ENCODE data around the gene AKAP12. TPM values are rescaled to one million over a fixed set of nuclear protein-coding genes. Genes with fewer than 3 reads are reported as not detected.
"Not testable (repeated sequence)": the region's sequence is repeated elsewhere in the genome, so short reads cannot be mapped to it uniquely, and the experiment has no call there.

AKAP12 gene
- total RNA-seq, 1 donor from 2014 or later = 5.0 TPM

GRCh38 chr6:151380848-151381205 lies 141.1 kb downstream of the AKAP12 start:
- TF ChIP-seq CTCF (IDR thresholded peaks at IDR 0.05; ENCODE audit: insufficient read depth, low read length, severe bottlenecking) = no peak
- Histone ChIP-seq H3K4me3 (ENCODE audit: low read depth, low read length) (no peak overlapping the region), H3K27me3 (ENCODE audit: control insufficient read depth, insufficient read depth, low read length) (no peaks in the 10 kb centered on the region), H3K36me3 (ENCODE audit: control insufficient read depth, insufficient read depth, low read length) (peaks cover 2% of the 10 kb centered on the region)
- DNase-seq (ENCODE audit: low read depth) (no peak), FAIRE-seq (no peak)

GRCh38 chr6:151381722-151382121 lies 142.0 kb downstream of the AKAP12 start:
- DNase-seq (ENCODE audit: low read depth) (no peak), FAIRE-seq (no peak)
- H3K4me3 ChIP-seq (ENCODE audit: low read depth, low read length) = no peak overlapping the region
- H3K36me3 ChIP-seq (ENCODE audit: control insufficient read depth, insufficient read depth, low read length) = peaks cover 2% of the 10 kb centered on the region
- no peak for TF ChIP-seq CTCF (IDR thresholded peaks at IDR 0.05; ENCODE audit: insufficient read depth, low read length, severe bottlenecking)
- no peaks in the 10 kb centered on the region for H3K27me3 ChIP-seq (ENCODE audit: control insufficient read depth, insufficient read depth, low read length)

GRCh38 chr6:151382631-151383030 lies 142.9 kb downstream of the AKAP12 start:
- H3K4me3 ChIP-seq (ENCODE audit: low read depth, low read length); H3K36me3 ChIP-seq (ENCODE audit: control insufficient read depth, insufficient read depth, low read length); DNase-seq (ENCODE audit: low read depth); H3K27me3 ChIP-seq (ENCODE audit: control insufficient read depth, insufficient read depth, low read length); FAIRE-seq: not testable (repeated sequence)

- DNase-seq (ENCODE audit: low read depth) (no peak), FAIRE-seq (no peak)
- no peaks in the 10 kb centered on the region for H3K27me3 ChIP-seq (ENCODE audit: control insufficient read depth, insufficient read depth, low read length)
- no peak overlapping the region for H3K4me3 ChIP-seq (ENCODE audit: low read depth, low read length)
- H3K36me3 ChIP-seq (ENCODE audit: control insufficient read depth, insufficient read depth, low read length) = peaks cover 3% of the 10 kb centered on the region
- TF ChIP-seq CTCF (IDR thresholded peaks at IDR 0.05; ENCODE audit: insufficient read depth, low read length, severe bottlenecking) = no peak
Measured at GRCh38 chr6:151384151-151384550, 144.4 kb downstream of the AKAP12 start.

GRCh38 chr6:151385177-151385576 lies 145.4 kb downstream of the AKAP12 start:
- DNase-seq (ENCODE audit: low read depth) (no peak), FAIRE-seq (no peak)
- no peak for TF ChIP-seq CTCF (IDR thresholded peaks at IDR 0.05; ENCODE audit: insufficient read depth, low read length, severe bottlenecking)
- Histone ChIP-seq H3K4me3 (ENCODE audit: low read depth, low read length) (no peak overlapping the region), H3K36me3 (ENCODE audit: control insufficient read depth, insufficient read depth, low read length) (peaks cover 3% of the 10 kb centered on the region), H3K27me3 (ENCODE audit: control insufficient read depth, insufficient read depth, low read length) (no peaks in the 10 kb centered on the region)

GRCh38 chr6:151387175-151387970 lies 147.6 kb downstream of the AKAP12 start:
- peak; percentile 21 for DNase-seq (ENCODE audit: low read depth)
- peaks cover 3% of the 10 kb centered on the region for H3K36me3 ChIP-seq (ENCODE audit: control insufficient read depth, insufficient read depth, low read length)
- no peak for TF ChIP-seq CTCF (IDR thresholded peaks at IDR 0.05; ENCODE audit: insufficient read depth, low read length, severe bottlenecking)
- no peaks in the 10 kb centered on the region for H3K27me3 ChIP-seq (ENCODE audit: control insufficient read depth, insufficient read depth, low read length)
- no peak for FAIRE-seq
- no peak overlapping the region for H3K4me3 ChIP-seq (ENCODE audit: low read depth, low read length)
